GM19035 (cell line): ENCODE results near the gene RGS14.

Source experiments
- ATAC-seq: cut with Tn5 transposase; IDR thresholded peaks from one replicate; pipeline ENCODE4 v1.9.1; 2021; ENCODE audit not compliant: unreplicated experiment

Gene RGS14, protein sequence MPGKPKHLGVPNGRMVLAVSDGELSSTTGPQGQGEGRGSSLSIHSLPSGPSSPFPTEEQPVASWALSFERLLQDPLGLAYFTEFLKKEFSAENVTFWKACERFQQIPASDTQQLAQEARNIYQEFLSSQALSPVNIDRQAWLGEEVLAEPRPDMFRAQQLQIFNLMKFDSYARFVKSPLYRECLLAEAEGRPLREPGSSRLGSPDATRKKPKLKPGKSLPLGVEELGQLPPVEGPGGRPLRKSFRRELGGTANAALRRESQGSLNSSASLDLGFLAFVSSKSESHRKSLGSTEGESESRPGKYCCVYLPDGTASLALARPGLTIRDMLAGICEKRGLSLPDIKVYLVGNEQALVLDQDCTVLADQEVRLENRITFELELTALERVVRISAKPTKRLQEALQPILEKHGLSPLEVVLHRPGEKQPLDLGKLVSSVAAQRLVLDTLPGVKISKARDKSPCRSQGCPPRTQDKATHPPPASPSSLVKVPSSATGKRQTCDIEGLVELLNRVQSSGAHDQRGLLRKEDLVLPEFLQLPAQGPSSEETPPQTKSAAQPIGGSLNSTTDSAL

DNA sequence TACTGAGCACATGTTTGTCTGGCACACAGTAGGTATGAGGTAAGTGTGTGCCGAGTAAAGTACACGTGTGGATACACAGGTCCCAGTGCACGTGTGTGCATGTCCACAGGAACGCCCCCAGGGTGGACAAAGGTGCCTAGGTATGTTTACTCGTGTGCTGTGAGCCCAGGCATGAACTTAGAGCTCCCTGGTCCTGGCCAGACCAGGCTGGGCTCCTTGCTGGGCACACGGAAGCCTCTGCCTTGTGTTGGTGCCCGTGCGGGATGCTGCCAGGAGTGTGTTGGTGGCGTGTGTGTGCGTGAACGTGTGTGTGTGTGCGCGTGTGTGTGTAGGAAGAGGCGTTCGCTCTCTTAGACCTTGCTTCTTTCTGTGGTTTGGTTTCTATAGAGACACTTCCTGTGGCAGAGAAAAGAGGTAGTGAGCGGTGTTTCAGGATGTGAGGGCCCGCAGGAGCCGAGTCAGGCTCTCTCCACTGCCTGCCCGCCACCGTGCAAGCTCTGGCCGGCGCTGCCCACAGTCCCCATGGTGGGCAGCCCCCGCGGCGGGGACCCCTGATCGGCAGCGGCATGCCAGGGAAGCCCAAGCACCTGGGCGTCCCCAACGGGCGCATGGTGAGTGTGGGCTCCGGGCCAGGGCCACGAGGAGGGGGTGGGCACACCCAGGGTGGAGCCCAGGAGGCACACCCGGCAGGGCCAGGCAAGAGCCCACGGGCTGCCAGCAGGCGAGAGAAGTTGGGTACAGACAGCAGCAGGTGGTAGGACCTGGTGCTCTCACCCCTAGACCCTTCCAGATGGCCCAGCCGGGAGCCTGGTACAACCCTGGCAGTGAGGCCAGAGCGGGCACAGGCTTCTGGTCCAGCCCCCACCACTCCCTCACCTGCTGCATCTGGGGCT is at the start of gene RGS14:
Gene RGS14, plus strand, starts transcription at position 466 of the 893 bp plus-strand sequence. Its CDS starts 101 bp downstream, at position 567.
- ATAC-seq: peak; percentile 94

DNA sequence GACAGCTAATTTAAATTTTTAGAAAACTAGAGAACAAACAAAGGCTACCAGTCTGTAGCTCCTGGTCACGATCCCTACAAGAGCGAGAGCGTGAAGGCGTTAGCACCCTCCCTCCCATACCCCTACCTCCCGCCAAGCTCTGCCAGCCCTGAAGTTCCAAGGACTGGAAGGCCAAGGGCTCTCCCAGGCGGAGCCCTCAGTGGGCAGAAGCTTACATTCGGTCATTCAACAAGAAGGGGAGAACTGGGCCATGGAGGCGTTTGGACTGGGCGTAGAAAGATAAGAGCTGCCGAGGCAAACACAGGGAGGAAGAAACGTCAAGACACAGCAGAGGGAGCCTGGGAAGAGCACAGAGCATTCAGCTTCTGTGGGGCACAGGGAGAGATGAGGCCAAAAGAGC is 49.0 kb upstream of the RGS14 start:
- ATAC-seq: no peak

DNA sequence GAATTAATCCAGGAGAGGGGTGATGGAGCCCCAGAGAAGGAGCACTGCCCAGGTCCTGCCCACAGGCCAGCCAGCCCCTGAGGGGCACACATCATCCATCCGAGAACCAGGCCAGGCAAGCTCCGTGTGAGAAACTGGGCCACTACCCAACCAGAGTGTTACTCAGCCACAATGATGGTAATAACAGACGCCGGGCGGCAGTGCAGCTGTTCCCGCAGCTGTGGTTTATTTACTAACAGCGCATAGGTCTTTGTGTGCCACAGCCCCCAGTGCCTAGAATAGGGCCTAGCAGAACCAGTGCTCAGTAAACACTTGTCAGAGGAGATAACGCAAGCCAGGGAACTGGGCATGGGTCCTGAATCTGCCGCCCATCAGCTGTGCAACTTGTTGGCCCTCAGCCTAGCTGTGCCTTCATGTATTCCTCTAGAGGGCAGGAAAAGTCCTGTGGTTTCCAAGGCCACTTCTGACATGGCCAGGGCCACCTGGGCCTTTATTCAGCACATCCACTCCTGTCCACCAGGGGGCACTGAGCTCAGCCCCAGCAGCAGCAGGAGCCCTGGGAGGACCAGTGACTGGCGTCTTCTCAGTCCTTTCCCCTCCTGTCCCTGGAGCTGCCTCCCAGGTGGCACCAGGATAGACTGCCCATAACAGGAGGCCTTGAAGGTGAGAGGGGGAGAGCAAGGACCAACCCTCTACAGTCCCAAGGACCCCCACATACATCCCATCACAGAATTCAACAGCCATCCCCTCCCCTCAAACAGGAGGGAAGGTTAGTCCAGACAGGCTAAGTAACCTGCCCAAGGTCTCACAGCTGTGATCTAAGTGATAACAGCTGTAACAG is 48.2 kb upstream of the RGS14 start:
- ATAC-seq: no peak

GRCh38 chr5:177310332-177310731 is 47.4 kb upstream of the RGS14 start:
- ATAC-seq: no peak

DNA sequence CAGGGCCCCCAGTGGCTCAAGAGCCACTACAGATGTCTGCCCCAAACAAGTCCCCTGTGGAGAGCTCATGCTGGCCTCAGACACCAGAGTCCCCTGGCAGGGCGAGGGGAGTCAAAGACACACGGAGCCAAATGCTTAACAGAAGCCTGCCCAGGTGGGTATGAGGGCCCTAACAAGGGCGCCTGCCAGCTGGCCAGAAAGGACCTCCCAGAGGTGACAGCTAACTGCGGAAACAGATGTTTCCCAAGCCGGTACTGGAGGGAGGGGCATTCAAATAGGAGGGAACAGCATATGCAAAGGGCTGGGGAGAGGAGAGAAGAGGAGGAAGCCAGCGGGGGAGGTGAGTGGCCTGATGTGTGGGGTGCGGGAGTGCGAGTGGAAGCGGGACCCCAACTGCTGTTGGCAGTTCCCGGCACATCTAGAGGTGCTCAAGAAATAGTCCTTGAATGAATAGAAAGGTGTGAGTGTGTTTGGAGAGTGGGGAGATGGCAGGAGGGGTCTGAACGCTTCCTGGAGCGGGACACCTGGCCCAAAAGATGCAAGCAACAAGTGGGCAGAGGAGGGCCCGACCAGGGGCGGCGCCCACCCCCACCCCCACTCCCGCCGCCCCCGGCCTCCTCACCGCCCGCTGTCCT is 46.9 kb upstream of the RGS14 start:
- no peak for ATAC-seq

DNA sequence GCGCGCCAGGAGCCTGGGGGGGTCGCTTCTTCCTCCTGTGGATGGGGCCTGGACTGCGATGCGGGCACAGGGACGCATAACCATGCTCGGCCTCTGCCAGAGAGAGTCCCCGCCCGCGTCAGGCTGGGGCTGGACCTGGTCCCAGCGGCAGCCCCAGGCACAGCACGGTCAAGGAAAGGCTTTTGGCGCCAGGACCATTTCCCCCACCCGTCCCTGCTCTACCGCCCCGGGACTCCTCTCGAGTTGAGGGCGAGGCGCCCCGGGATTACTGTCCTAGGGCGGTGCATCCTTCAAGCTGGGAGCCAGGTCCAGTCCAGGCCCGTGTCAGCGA is 46.4 kb upstream of the RGS14 start:
- no peak for ATAC-seq

DNA sequence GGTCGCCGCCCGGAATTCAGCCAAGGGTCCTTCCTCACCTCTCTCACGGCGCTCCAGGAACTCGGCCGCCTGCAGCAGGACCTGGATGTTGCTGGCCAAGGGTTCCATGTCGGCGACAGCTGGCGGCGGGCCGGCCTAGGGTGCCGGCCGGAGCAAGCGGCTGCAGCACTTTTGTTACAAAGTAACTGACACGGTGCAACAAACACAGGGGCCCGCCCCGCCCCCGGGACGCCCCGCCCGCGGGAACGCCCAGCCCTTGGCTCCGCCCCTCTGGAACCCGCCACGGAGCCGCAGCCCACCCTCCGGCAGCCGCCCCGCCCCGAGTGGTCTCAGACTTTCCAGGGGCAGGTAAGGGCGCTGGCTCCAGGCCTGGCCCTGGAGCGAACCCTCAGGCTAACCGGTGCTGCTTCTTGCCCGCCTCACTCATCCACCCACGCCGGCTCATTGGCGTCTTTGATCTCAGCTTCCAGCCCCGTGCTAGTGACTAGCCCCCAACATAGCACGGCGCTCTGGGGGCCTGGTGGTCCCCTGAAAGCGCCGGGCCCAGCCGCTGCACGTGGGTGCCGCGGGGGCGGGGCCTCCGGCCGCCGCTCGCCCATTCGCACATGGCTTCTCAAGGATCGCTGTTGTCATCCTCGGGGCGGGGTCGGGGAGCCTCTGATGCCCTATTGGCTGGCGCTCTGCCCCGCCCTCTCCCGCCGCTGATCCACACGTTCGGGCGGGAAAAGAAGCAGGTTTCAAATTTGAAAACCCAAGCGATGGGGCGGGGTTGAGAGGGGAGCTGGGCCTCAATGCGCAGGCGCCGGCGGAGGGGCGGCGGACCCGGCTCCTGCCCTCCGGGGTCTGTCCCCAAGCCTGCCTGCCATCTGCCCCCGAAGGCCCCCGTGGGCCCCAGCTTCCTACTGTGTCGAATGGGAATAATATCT is 45.7 kb upstream of the RGS14 start, which contains the start of gene MXD3:
Gene MXD3, minus strand, starts transcription at position 176 of the 926 bp plus-strand sequence. Its CDS starts 68 bp downstream, at position 108.
- ATAC-seq: peak; percentile 72

- peak; percentile 21 for ATAC-seq
These were observed 45.0 kb upstream of the RGS14 start for GRCh38 chr5:177312649-177313181.

GRCh38 chr5:177313561-177314259 is 44.0 kb upstream of the RGS14 start:
- ATAC-seq: no peak

DNA sequence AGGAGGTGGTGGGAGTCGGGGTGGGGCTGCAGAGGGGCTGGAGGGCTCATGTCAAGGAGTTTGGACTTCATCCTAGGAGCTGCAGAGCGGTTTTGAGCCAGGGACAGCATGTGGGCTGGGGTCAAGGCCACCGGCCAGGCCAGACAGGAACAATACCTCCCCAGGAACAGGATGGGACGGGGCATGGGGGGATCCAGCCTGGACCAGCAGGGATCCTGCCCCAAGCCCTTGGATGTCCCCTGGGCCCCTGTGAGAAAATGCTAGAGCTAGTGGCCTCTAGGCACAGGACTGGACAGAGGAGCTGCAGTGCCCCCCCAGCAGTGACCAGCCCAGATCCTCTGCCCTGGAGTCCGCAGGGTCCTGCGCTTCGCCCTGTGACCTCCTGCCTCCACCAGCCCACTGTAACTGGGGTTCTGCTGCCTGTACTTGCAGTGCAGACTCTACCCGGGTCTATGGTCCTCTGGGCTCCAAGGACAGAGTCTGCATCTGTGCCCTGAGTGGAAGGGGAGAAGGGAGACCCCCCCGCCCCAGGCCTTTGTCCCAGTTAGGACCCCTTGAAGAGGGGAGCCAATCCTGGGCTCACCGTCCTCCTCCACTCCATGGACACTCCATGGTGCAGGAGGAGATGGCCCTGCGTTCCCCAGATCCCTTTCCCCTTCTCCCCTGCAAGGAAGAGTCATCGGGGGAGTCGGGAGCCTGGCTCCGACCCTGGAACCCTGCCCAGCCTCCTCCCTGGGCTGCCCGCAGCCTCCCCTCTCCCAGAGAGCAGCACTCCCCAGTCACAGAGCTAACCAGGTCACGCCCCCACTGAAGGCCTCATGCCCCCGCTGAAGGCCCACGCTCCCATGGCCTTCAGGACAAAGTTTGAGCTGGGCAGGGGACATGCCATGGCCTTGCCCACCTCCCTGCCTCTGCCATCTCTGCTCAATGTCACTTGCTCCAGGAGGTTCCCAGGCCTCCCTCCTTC is 43.1 kb upstream of the RGS14 start:
- ATAC-seq: no peak

DNA sequence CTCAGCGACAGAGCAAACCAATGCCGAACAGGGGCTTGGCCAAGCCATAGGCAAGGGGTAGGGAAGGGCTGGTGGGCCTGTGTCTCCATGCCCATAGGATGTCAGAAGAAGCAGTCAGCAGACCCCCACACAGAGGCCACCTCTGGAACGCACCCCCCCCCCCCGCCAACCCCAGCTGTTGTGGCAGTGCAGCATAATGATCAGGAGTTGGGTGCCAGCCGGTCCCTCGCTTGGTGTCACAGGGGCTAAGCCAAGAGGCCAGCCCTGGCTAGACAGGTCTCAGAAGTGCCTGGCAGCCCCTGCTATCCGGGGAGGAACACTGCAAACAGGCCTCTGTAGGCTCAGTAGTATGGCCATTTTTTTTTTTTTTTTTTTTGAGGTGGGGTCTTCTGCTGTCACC is 42.3 kb upstream of the RGS14 start:
- no peak for ATAC-seq

GRCh38 chr5:177316005-177316404 is 41.7 kb upstream of the RGS14 start:
- no peak for ATAC-seq

GRCh38 chr5:177317959-177318377 is 39.8 kb upstream of the RGS14 start:
- no peak for ATAC-seq

DNA sequence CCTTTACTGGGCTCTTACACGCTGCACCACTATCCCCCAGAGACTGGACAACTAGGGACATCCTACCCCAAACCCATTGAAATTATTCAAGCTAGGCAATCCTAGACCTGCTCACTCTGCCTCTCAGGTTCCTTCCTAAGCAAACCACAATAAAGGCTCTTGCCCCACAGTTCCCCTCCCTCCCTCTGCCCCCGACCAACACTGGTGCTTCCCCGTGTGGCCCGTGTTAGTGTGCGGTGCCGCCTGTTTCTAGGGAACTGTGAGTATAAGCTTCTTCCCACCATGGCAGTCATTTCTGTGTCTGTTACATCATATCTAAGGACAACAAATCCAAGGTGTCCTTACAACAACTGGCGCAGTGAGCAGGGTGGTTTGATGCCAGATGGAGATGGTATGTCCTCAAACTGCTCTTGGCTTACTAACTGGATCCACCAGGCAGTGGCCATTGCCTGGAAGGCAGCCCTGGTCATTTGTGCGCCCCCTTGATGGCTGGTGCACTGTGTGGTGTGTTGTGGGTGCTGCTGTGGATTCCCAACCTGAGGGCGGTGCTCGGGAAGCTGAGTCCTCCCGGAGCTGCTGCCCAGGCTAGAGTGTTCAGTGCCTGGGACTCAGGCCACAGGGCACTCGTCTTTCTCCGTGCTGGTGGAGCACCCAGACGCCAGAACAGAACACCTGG is 37.7 kb upstream of the RGS14 start:
- no peak for ATAC-seq

- no peak for ATAC-seq
These were observed 36.8 kb upstream of the RGS14 start for GRCh38 chr5:177320879-177321278.

GRCh38 chr5:177325868-177326381 is 31.8 kb upstream of the RGS14 start:
- no peak for ATAC-seq
